Measurements from ENCODE around the gene LETMD1.
"Not testable (repeated sequence)": the region's sequence is repeated elsewhere in the genome, so short reads cannot be mapped to it uniquely, and the experiment has no call there.

LETMD1 gene

GRCh38 chr12:51051787-51052186 is 3.7 kb downstream of the LETMD1 start:
- Mint-ChIP-seq H3K27ac (peak overlapping the region in 1 of 2 donors; percentile 9), H3K4me1 (peaks cover 32% of the 10 kb centered on the region)
- DNase-seq, result no peak

GRCh38 chr12:51055060-51055459 is 6.9 kb downstream of the LETMD1 start:
- DNase-seq, result no peak
- ATAC-seq, result no peak
- Mint-ChIP-seq H3K4me3 (no peak overlapping the region), H3K9me3 (no peaks in the 10 kb centered on the region), H3K4me1 (peaks cover 16% of the 10 kb centered on the region), H3K27ac (no peak overlapping the region), H3K27me3 (no peaks in the 10 kb centered on the region)

More at GRCh38 chr12:51051787-51052186, 3.7 kb downstream of the LETMD1 start:
- ATAC-seq, result no peak
- no peaks in the 10 kb centered on the region for H3K9me3 Mint-ChIP-seq
- no peak overlapping the region for H3K4me3 Mint-ChIP-seq
- H3K27me3 Mint-ChIP-seq, result no peaks in the 10 kb centered on the region

GRCh38 chr12:51056242-51056641 is 8.1 kb downstream of the LETMD1 start:
- Mint-ChIP-seq H3K27me3 (no peaks in the 10 kb centered on the region), H3K4me1 (peaks cover 19% of the 10 kb centered on the region), H3K9me3 (no peaks in the 10 kb centered on the region), H3K27ac (no peak overlapping the region), H3K4me3 (no peak overlapping the region)
- DNase-seq, result no peak
- no peak for ATAC-seq

- ATAC-seq (no peak), DNase-seq (no peak)
- H3K9me3 Mint-ChIP-seq, result no peaks in the 10 kb centered on the region
- no peak overlapping the region for H3K27ac Mint-ChIP-seq
- no peaks in the 10 kb centered on the region for H3K27me3 Mint-ChIP-seq
- H3K4me1 Mint-ChIP-seq, result peaks cover 5% of the 10 kb centered on the region
- no peak overlapping the region for H3K4me3 Mint-ChIP-seq
Measured at GRCh38 chr12:51059086-51059485, 11.0 kb downstream of the LETMD1 start.

DNA sequence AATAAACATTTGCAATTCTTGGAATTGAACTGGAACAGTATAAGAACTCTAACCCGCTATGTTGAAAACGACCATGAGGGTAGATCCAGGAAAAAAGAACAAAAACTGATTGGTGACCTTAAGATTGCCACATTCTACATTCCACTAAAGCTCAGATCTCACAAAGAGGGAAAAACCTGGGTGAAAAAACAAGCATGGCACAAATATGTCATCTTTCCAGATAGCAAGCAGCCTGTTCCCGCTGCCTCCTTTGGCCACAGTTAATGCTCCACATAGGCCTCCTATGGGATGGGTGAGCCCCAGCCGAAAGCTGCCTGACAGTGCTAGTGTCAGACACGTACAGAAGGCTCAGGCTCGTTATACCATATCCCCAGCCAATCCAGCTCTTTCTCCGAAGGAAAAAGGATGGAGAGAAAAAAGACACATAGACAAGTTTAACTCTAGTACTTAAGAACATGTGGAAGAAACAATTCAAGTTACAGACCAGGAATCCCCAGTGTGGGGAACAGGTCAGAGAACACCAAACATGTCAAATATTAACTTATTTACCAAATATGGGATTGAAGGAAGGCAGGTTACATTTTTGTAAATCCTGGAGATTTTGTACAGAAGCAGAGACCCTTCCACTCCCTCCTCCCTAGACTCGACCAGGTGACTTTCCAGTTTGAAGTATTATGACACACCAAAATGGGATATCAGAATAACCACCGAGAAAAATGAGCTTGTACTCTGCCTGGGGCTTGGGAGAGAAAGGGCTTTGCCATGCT is 14.7 kb downstream of the LETMD1 start:
- no peak for ATAC-seq

DNA sequence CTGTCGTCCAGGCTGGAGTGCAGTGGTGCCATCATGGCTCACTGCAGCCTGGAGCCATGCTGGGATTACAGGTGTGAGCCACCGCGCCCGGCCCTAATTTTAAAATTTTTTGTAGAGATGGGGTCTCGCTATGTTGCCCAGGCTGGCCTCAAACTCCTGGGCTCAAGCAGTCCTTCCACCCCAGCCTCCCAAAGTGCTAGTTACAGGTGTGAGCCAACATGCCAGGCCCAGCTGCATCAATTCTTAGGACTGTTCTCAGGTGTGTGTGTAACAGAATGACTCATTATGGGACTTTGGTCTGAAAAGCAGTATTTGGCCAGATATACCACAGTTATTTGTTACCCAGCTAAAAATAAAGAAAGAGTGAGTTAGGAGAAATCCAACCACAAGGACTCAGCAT is 17.4 kb downstream of the LETMD1 start:
- H3K4me1 Mint-ChIP-seq, result no peaks in the 10 kb centered on the region
- no peaks in the 10 kb centered on the region for H3K9me3 Mint-ChIP-seq
- H3K4me3 Mint-ChIP-seq, result no peak overlapping the region
- ATAC-seq (no peak), DNase-seq (no peak)
- peak overlapping the region in 1 of 2 donors; percentile 19 for H3K27ac Mint-ChIP-seq
- no peaks in the 10 kb centered on the region for H3K27me3 Mint-ChIP-seq

More for the DNA sequence above, 14.7 kb downstream of the LETMD1 start:
- Mint-ChIP-seq H3K4me1 (peaks cover 5% of the 10 kb centered on the region), H3K27ac (peak overlapping the region; percentile 24 to 52), H3K9me3 (no peaks in the 10 kb centered on the region), H3K4me3 (no peak overlapping the region), H3K27me3 (no peaks in the 10 kb centered on the region)
- no peak for DNase-seq

DNA sequence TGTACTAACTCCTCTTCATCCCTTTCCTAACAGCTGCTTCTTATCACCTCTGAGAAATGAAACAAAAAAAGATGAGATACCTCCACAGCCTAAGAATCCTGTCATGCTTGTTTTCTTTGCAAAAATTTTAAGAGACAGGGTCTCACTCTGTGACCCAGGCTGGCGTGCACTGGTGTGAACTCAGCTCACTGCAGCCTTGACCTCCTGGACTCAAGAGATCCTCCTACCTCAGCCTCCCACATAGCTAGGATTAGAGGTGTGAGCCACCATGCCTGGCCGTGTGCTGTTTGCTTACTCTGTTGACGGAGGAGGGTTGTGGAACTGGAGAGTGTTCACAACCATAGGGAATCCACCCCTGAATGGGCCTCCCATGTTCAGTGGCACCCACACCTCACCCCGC is 19.1 kb downstream of the LETMD1 start:
- Mint-ChIP-seq H3K4me1 (no peaks in the 10 kb centered on the region), H3K27me3 (no peaks in the 10 kb centered on the region), H3K4me3 (no peak overlapping the region), H3K27ac (peak overlapping the region in 1 of 2 donors; percentile 74), H3K9me3 (no peaks in the 10 kb centered on the region)
- DNase-seq (no peak), ATAC-seq (no peak)

- H3K9me3 Mint-ChIP-seq, result no peaks in the 10 kb centered on the region
Measured at GRCh38 chr12:51067771-51068170, 19.6 kb downstream of the LETMD1 start.

DNA sequence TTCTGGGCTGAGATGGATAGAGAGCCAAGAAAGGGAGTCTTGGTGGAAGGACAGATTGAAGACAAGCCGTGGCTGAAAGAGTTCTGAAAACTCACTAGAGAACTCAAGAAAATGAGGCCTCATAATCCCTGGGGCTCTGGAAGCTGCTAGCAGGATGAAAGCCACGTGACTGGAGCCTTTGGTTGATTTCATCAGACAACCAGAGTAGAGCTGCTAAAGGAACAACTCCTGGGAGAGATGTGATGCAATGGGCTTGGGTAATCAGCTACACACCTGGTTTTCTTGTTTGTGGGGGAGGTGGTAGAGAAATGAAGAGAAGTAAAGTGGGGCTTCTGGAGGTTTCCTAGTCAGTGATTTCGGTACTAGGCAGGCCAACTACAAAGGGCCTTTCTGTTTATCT is 21.9 kb downstream of the LETMD1 start:
- DNase-seq, result no peak
- H3K9me3 Mint-ChIP-seq, result no peaks in the 10 kb centered on the region
- no peaks in the 10 kb centered on the region for H3K4me1 Mint-ChIP-seq
- ATAC-seq, result no peak
- no peak overlapping the region for H3K4me3 Mint-ChIP-seq
- H3K27me3 Mint-ChIP-seq, result no peaks in the 10 kb centered on the region
- H3K27ac Mint-ChIP-seq, result peak overlapping the region; percentile 36 to 59

More at GRCh38 chr12:51067771-51068170, 19.6 kb downstream of the LETMD1 start:
- H3K4me1 Mint-ChIP-seq, result no peaks in the 10 kb centered on the region
- peak overlapping the region in 1 of 2 donors; percentile 47 for H3K27ac Mint-ChIP-seq
- ATAC-seq (no peak), DNase-seq (no peak)
- H3K4me3 Mint-ChIP-seq, result no peak overlapping the region
- no peaks in the 10 kb centered on the region for H3K27me3 Mint-ChIP-seq

- no peaks in the 10 kb centered on the region for H3K9me3 Mint-ChIP-seq
- H3K27me3 Mint-ChIP-seq, result no peaks in the 10 kb centered on the region
- ATAC-seq (no peak), DNase-seq (no peak)
- peaks cover 11% of the 10 kb centered on the region for H3K4me1 Mint-ChIP-seq
- no peak overlapping the region for H3K4me3 Mint-ChIP-seq
- H3K27ac Mint-ChIP-seq, result no peak overlapping the region
Measured at GRCh38 chr12:51071663-51072062, 23.5 kb downstream of the LETMD1 start.

DNA sequence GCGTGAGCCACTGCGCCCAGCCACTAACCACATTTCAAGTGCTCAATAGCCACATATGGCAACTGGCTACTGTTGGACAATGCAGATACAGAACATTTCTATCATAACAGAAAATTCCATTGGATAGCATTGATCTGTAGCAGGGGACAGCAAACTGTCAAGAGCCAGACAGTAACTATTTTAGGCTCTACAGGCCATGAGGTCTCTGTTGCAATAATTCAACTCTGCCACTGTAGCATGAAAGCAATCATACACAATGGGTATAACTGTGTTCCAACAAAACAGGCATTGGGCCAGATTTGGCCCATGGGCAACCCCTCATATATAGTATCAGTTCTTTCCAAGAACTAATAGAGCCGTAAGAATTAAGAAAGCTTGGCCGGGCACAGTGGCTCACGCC is 27.3 kb downstream of the LETMD1 start:
- no peak for DNase-seq
- Mint-ChIP-seq H3K4me3 (no peak overlapping the region), H3K9me3 (no peaks in the 10 kb centered on the region), H3K27me3 (no peaks in the 10 kb centered on the region), H3K4me1 (peaks cover 17% of the 10 kb centered on the region), H3K27ac (no peak overlapping the region)
- no peak for ATAC-seq

GRCh38 chr12:51076236-51076930 is 28.3 kb downstream of the LETMD1 start:
- no peaks in the 10 kb centered on the region for H3K9me3 Mint-ChIP-seq
- no peak for ATAC-seq
- peaks cover 18% of the 10 kb centered on the region for H3K4me1 Mint-ChIP-seq
- no peak overlapping the region for H3K27ac Mint-ChIP-seq
- no peak overlapping the region for H3K4me3 Mint-ChIP-seq
- H3K27me3 Mint-ChIP-seq, result no peaks in the 10 kb centered on the region
- no peak for DNase-seq

DNA sequence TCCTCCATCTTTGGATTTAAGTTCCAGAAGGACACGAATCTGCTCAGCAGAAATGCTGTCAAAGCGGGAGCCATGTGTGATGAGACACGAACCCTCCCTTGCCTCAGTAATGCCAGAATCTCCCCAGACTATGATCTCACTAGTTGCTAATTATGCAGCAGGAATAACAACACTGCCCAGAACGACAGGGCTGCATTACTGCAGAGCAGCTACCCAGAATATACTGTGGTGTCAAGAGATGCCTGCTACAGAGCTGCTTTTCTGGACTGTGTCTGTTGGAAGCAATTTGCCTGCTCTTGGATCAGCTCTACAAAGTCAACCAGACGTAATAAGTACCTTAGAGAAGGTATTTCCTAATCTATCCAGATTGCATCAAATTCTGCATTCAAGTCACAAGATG is 29.8 kb downstream of the LETMD1 start:
- Mint-ChIP-seq H3K27me3 (no peaks in the 10 kb centered on the region), H3K4me1 (peaks cover 33% of the 10 kb centered on the region), H3K27ac (no peak overlapping the region), H3K9me3 (no peaks in the 10 kb centered on the region), H3K4me3 (no peak overlapping the region)
- DNase-seq, result no peak
- no peak for ATAC-seq

DNA sequence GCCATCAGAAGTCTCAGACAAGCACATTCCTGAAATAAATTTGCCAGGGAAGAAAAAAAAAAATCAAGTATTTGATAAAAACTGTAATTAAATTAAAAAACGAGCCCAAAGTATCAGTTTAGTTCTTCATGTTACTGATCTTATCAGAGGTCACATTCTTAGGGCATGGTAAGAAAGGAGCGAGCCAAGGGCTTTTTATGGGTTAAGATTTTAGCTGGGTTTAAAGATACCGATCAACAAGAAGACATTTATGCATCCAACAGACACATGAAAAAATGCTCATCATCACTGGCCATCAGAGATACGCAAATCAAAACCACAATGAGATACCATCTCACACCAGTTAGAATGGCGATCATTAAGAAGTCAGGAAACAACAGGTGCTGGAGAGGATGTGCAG is 30.2 kb downstream of the LETMD1 start:
- ATAC-seq, H3K27ac Mint-ChIP-seq, H3K4me3 Mint-ChIP-seq, H3K9me3 Mint-ChIP-seq, H3K27me3 Mint-ChIP-seq, DNase-seq: not testable (repeated sequence)
- peaks cover 35% of the 10 kb centered on the region for H3K4me1 Mint-ChIP-seq

DNA sequence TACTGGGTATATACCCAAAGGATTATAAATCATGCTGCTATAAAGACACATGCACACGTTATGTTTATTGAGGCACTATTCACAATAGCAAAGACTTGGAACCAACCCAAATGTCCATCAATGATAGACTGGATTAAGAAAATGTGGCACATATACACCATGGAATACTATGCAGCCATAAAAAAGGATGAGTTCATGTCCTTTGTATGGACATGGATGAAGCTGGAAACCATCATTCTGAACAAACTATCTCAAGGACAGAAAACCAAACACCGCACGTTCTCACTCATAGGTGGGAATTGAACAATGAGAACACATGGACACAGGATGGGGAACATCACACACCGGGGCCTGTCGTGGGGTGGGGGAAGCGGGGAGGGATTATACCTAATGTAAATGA is 30.7 kb downstream of the LETMD1 start:
- not testable (repeated sequence) for H3K4me3 Mint-ChIP-seq, H3K27ac Mint-ChIP-seq, H3K9me3 Mint-ChIP-seq, ATAC-seq, H3K27me3 Mint-ChIP-seq, DNase-seq
- H3K4me1 Mint-ChIP-seq, result peaks cover 40% of the 10 kb centered on the region

GRCh38 chr12:51080136-51080535 is 32.0 kb downstream of the LETMD1 start:
- peaks cover 41% of the 10 kb centered on the region for H3K4me1 Mint-ChIP-seq
- no peak overlapping the region for H3K4me3 Mint-ChIP-seq
- ATAC-seq, result no peak
- no peak overlapping the region for H3K27ac Mint-ChIP-seq
- no peaks in the 10 kb centered on the region for H3K9me3 Mint-ChIP-seq
- no peak for DNase-seq
- H3K27me3 Mint-ChIP-seq, result no peaks in the 10 kb centered on the region

Measured in stimulated activated naive CD8-positive, alpha-beta T cell treated with anti-CD3 and anti-CD28 coated beads, Interleukin-15, amount 100 ng/mL, for 72 hours (primary cell).